Forelimb muscle (tissue), 1 donor: ENCODE results near the gene GNLY. TPM values are rescaled to one million over a fixed set of nuclear protein-coding genes. Genes with fewer than 3 reads are reported as not detected.
"Not testable (repeated sequence)": the region's sequence is repeated elsewhere in the genome, so short reads cannot be mapped to it uniquely, and the experiment has no call there.

Experiments
- DNase-seq: peaks from one replicate; pipeline ENCODE4 v3.0.0-alpha.2; 2013; ENCODE audit warnings: low read depth
- polyA plus RNA-seq: library from polyadenylated mRNA; unstranded; fragments of 120-200 nt; gene quantifications from one replicate; pipeline ENCODE4 v1.2.1, GENCODE V29; 2013; ENCODE audit not compliant: insufficient read length

The GNLY gene
- polyA plus RNA-seq, 1 donor = 0.99 TPM

DNA sequence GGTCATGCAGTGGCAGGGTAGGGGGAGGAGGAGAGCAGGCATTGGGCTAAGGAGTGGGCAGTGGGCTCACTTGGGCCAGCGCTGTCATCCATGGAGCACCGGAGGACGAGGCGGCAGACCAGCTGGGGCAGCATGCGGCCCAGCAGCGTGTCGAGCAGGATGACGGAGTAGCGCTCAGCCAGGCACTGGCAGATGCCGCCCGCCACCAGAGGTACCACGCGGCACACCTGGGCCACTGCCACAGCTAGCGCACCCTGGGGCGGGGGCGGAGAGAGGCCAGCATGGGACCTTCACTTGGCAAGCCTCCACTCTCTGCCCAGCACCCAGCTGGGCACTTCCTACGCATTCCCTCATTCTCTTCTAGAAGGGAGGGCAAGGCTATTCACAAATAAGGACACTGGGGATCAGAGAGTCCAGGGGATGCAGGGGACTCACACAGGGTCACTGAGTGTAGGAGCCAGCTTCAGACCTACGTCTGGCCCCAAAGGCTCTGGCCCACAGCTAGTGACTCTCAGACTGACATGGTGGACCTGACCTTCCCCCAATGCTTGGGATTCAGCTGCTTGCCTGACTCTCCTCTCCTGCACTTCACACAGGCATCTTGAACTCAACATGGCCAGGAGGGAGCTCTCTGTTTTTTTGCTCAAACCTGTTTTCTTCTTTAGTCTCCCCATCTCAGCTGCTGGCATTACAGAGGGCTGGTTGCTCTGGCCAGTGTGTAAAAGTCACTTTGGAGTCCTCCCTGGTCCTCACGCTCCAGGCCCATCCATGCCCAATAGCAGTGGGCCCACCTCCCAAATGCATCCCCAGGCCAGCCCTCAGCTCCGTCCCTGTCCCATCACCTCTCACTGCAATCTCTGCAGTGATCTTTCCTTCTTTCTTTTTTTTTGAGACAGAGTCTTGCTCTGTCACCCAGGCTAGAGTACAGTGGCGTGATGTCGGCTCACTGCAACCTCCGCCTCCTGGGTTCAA, 30.3 kb upstream of the GNLY start:
- DNase-seq = no peak

DNA sequence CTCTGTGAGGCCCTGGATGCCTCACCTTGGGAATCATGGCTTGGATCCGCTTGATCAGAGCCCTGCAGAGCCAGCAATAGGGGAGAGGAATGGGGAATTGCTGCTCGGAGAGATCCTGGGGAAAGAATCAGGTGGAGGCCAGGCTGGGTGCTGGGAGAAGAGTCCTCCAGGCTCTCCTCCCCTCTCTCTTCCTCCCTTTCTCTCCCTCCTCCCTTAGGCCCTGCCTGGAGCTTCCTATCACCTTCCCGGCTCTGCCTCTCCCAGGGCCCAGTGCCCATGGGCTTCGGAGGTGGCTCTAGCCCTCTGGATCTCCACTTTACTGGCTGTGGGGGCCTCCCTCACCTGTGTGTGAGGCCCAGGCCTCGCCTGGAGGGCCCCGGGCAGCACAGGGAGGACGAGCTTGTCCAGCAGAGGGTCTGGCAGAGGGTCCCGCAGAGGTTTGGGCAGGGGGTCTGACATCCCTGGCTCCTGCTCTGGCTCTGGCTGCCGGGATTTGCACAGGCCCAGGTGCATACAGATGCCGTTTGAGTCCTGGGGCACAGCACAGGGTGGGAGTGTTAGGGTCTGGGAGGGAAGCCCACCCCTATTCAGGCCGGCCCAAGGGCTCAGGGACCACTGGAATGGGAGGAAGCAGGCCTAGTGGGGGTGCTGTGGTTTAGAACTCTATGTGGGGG, 28.8 kb upstream of the GNLY start:
- no peak for DNase-seq

DNA sequence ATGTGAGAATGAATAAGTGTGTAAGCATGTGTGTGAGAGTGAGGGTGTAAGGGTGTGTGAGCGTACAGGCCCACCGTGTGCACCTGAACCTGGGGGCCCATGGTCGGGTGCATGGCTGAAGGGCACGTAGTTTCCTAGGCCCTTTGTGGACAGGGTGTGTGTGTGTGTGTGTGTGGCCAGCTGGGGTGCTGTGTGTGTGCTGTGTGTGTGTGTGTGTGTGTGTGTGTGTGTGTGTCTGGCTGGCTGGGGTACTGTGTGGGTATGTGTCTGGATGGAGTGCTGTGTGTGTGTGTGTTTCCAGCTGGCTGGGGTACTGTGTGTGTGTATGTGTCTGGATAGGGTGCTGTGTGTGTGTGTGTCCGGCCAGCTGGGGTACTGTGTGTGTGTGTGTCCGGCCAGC, 28.1 kb upstream of the GNLY start:
- no peak for DNase-seq

DNA sequence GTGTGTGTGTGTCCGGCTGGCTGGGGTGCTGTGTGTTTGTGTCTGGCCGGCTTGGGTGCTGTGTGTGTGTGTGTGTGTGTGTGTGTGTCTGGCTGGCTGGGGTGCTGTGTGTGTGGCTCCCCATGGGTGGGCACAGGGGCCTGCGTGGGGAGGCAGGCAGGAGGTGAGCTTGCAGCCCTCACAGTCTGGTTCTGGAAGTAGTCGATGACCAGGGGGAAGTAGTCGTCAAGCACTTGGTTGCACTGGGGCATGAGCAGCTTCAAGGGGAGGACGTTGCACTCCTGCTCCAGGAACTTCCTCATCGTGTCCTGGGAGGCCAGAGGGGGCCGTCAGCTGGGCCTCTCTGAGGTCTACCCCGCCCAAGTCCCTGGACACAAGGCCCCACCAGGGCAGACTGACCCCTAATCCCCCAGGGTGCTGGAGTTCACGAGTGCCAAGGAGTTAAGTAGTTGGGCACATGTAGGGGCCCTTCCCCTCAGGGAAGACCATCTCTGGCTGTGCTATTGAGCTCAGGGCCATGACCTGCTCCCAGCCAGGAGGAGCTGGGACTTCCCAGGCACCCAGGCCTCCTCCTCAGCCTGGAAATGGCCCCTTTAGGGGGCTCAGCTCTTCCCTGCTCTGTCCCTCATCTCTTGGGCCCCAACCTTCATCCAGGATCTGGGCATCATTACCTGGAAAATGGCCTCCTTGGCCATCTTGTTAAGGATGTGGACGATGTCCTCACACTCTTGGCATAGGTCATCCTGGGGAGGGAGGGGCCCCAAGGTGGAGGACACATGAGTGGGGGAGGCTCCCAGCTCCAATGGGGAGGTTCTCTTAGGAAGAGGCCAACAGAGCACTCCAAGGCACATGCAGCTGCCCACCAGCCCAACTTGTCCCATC, 27.5 kb upstream of the GNLY start:
- no peak for DNase-seq

DNA sequence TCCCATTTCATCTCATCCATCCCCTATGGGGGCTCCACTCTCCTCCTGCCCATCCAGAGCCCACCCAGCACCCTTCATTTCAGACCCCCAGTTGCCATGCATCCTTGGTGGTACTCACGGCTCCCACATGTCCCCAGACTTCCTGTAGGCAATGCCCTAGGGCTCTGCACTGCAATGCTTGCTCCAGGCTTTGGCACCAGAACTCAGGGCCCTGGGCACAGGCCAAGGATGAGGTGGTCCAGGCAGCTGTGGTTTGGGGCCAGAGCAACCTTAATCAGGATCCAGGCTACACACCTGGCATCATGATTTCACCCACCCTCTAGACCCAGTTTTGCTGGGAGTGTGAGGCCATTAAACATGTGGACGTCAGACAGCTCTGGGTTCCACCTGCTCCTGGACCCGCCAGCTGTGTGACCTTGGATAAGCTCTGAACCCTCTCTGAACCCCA, 26.6 kb upstream of the GNLY start:
- no peak for DNase-seq

DNA sequence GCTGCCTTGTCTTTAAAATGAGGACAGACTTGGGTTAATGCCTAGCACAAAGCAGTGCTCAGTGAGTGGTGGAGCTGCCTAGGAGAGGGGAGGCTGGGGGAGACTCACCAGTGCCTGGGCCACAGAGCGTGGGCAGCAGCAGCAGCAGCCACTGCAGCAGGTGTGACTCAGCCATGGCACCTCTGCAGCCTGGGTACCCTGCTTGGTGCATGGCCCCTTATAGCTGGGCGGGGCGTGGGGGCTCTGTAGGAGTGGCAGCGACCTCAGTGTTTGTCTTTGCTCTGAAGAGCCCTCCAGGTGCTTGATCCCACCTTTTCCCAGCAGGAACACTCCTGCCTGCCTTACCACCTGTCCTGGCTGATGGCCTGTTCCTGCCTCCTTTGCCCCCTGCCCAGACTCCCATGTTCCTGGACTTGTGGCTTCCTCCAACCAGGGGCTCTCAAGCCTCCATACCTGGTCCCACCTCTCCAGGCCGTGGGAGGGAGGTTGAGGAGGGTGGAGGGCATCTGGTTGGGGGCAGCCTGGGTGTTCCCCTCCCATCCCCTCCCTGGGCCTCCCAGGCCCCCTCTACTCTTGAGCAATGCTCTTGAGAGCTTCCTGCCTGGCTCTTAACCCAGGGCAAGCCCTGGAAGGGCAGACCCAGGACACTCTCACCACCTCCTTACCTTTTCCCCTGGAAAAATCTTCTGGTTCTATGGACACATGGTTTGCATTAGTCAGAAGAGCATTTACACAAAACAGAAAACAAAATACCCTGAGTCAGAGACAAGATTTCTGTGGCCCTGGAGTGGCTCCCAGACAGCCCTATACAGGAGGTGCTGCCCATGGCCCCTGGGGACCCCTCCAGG, 25.9 kb upstream of the GNLY start, which contains the start of gene SFTPB:
TSS of gene SFTPB (minus strand) at position 191 of the 848 bp plus-strand sequence. CDS start at position 175, 16 bp downstream.
- no peak for DNase-seq

DNA sequence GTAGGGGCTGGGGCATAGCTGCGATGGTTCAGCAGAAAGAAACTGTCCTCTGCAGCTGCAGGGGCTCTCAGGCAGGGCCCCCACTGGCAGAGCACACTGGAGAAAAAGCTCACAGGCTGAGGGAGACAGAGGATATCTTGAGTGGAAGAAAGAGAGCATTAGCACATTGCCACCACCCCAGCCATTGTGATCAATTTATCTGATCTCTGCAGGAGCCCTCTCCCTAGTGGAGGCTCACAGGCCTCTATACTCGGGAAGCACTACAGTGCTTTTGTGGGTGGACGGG, 25.4 kb upstream of the GNLY start:
- DNase-seq = no peak

DNA sequence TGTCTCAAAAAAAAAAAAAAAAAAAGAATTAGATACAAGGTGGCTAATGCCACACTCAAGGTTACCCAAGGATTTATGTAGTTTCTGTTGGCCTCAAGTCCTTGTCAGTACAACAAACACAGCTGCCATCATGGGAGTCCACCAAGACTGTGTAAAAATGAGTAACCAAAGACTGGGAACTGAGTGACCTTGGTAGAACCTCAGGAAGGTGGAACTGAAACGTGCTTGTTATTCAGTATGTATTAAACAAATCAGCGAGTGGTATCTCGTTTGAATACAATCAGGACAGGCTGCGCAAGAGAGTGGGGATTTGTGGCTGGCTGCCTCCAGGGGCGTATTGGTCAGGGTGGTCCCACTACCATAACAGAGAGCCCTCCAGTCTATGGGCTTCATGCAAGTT, 24.6 kb upstream of the GNLY start:
- no peak for DNase-seq

DNA sequence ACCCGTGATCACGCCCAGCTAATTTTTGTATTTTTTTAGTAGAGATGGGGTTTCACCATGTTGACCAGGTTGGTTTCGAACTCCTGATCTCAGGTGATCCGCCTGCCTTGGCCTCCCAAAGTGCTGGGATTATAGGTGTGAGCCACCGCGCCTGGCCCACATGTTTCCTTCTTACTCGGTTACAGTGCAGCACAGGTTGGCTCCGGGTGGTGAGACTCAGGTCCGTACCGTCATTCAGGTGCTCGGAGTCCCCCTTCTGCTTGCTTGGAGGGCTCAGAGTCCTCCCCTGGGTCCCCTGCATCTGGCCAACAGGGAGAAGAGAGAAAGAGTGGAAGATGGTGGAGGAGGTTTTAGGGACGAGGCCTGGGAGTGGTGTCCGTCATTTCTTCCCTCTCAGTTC, 23.7 kb upstream of the GNLY start:
- not testable (repeated sequence) for DNase-seq

DNA sequence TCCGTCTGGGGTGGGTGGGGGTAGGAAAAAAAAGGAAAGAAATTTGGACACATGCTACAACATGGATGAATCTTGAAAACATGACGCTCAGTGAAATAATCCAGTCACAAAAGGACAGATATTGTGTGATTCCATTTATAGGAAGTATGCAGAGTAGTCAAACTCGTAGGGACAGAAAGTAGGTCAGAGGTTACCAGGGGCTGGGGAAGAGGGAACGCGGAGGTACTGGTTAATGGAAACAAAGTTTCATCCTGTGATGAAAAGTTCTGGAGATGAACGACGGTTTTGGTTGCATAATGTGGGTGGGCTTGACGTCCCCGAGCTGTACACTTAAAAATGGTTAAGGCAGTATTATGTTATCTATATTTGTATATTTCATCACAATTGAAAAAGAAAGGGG, 21.7 kb upstream of the GNLY start:
- no peak for DNase-seq

DNA sequence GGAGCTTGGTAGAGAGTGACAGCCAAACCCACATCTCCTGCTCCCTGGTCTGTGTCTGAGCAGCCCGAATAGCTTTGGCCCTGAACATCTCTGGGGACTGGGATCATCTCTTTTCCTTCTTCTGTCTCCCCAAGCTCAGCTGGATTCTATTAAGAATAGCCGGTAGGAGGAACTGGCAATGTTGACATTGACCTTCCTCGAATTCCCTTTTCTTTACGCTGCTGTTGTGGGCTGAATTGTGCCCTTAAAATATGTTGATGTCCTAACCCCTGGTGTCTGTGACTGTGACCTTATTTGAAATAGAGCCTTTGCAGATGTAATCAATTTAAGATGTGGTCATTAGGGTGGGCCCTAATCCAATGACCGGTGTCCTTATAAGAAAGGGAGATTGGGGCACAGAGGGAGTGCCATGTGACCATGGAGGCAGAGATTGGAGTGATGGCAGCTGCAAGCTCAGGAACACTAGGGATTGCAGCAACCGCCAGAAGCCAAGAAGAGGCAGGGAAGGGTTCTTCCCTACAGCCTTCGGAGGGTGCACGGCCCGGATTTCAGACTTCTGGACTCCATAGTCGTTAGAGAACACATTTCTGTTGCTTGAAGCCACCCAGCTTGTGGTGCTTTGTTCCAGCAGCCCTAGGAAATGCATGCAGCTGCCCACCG, 20.3 kb upstream of the GNLY start:
- DNase-seq = no peak

DNA sequence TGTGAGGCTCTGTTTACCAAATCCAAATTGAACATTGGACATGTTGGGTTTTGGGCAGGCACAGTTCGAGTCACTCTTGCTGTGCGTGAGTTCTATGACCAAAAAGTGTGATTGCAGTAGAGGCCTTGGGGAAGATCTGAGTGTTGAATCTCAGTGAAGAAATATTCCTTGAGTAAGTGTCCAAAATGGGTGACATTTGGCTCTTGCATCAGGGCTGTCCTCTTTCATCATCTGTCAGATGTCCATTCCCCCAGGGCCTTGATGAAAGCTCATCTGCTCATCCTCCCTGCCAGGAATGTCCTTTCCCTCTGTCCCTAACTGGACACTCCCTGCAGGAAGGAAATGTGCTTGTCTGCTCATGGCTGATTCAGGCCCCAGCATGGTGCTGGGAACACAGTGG, 19.7 kb upstream of the GNLY start:
- no peak for DNase-seq

DNA sequence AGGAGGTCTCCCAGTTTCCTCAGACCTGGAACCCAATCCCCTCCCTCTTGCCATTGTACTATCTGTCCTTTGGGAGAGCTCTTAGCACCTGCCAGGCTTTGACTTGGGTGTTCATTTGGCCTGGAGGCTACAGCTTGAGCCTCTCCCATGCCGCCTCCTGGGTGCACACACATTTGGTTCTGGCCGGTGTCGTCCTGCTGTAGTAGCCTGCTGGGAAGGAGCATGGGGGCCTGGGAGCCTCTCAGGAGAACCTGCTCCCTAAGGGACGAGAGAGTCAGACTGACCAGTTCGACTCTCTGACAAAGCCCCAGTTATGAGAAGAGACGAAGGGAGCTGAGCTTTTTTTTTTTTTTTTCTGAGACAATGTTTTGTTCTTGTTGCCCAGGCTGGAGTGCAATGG, 18.7 kb upstream of the GNLY start:
- no peak for DNase-seq

DNA sequence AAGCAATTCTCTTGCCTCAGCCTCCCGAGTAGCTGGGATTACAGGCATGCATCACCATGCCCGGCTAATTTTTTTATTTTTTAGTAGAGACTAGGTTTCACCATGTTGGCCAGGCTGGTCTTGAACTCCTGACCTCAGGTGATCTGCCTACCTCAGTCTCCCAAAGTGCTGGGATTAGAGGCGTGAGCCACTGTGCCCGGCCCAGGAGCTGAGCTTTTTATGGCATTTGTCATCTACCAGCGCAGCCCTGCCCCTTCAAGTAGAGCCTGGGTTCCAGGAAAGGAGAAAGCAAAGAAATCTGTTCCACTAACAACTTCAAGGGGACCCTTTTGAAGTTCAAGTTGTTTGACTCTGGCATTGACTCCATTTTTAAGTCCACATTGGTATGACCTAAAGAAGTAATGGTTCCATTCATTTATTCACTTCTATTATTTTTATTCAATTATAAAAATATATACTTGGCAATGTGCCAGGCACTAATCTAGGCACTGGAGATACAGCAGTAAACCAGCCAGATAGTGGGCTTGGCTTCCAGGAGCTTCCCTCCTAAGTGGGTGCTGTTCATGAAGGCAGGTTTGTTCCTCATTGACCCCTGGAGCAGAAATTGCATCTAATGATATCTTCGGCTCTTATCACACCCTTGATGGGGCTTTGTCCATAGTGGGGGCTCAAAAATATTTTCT, 18.2 kb upstream of the GNLY start:
- DNase-seq = no peak

DNA sequence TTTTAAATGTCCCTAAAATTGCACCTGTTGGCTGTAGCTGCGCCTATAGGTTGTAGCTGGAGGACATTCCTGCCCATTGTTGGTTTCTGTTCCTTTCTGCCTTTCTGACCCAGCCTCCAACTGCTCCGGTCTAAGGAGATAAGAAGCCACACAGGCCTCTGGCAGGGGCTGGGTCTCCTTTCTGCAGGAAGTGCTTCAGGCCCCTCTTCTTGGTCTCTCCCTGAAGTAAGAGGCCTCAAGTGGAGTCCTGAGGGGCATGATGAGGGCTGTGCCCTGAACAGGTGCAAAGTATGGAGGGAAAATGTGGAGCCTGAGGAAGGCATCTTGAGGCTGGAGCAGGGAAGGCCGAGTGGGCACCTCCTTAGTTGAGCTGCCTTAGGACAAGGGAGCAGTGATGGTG, 15.8 kb upstream of the GNLY start:
- DNase-seq = no peak

DNA sequence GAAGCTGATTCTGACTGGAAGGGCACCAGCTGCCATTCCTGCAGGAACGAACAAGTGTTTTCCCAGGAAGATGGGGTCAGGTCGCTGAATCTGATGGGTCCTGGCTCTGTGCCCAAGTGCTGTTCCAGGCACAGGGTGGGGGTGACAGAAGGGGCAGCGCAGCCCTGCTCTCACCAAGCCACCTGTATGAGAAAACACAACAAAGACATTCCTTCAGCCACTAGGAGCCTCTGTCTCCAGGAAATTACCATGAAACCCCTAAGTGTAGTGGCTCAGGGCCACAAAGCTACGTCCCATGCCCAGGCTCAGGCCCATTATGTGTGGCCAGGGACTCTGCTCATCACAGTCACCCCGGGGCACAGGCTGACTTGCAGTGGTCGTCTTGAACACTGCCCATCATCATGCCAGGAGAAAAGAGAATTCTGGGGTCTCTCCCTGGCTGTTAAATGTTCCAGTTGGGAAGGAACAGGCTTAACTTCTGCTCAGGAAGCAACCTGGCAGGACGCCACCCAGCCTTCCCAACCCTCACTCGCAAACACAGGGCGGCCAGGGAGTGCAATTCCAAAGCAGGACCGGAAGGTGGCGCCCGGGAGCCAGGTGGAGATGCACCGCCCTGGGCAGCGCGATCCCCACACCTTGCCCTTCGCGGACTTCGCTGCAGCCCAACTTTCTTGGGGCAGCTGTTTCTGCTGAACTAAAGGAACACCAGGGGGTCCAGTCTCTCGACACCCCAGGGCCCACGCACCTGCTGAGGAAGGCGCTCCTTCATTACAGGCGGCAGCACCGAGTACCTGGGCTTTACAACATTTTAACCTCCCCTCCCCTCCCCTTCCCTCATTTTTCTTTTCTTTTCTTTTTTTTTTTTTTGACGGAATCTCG, 15.1 kb upstream of the GNLY start:
- DNase-seq = peak; percentile 19

DNA sequence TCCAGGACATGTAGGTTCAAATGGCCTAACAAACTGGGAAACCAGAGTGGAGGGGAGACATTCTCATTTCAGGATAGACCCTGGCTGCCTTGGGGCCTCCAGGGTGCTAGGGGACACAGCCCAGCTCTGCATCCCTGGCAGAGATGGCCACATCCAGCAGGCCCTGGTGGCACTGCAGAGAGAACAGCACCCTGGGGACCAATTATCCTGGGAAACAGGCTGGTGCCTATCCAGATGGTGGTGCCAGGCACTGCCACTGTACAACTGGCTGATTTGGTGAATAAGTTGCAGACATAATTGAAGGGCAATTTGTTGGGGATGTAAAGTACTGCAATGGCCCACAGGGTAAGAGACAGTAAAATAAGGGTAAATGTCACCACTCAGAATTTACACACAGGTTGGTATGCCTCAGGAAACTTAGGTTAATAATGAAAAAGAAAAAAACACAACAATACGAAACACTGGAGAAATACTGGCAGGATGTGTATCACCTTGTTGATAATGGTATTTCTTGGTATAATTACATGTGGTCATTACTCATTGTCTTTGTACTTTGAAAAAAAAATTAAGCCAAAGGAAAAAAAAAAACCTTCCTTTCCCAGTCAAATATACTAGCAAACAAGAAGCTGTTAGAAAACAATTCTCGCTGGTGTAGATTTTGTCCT, 13.3 kb upstream of the GNLY start:
- DNase-seq = no peak

DNA sequence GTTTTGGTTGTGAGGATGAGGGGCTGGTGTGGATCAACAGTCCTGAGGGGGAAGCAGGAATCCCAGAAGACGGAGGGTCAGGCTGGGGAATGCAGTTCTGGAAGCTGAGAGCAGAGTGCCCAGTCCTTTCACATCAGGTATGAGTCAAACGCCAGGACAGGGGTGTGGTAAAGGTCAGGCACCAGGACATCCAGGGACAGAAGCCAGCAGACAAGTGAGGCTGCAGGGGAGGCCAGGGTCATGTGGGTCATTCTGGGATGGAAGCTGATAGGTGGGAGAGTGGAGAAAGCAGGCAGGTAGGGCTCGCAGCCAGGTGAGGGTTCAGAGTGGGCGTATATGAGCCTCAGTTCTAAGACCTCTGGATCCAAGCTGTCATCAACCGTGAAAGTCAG, 12.8 kb upstream of the GNLY start:
- no peak for DNase-seq

DNA sequence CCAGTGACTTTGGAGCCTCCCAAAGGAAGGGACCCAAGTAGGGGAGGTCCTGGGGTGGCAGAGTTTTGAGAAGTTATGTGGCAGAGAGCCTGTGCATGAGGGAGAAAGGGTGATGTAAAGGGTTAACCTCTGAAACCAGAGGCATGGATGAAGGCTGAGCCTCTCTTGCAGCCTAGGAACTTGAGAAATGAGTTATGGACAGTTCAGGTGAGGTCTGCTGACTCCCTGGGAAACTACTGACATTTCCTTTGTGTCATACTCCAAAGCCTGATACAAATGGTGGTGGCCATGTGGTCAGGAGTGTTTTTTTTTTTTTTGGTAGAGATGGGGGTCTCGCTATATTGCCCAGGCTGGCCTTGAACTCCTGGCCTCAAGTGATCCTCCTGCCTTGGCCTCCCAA, 12.4 kb upstream of the GNLY start:
- DNase-seq = no peak
